GM18526 (cell line): Measurements from ENCODE around the gene STAU1.

ENCODE experiments used
- POLR2A ChIP-seq: IDR thresholded peaks from 3 replicates; pipeline ENCODE4 v1.6.1; 2011; ENCODE audit not compliant: insufficient read length; ENCODE audit errors: extremely low read depth

STAU1 gene

DNA sequence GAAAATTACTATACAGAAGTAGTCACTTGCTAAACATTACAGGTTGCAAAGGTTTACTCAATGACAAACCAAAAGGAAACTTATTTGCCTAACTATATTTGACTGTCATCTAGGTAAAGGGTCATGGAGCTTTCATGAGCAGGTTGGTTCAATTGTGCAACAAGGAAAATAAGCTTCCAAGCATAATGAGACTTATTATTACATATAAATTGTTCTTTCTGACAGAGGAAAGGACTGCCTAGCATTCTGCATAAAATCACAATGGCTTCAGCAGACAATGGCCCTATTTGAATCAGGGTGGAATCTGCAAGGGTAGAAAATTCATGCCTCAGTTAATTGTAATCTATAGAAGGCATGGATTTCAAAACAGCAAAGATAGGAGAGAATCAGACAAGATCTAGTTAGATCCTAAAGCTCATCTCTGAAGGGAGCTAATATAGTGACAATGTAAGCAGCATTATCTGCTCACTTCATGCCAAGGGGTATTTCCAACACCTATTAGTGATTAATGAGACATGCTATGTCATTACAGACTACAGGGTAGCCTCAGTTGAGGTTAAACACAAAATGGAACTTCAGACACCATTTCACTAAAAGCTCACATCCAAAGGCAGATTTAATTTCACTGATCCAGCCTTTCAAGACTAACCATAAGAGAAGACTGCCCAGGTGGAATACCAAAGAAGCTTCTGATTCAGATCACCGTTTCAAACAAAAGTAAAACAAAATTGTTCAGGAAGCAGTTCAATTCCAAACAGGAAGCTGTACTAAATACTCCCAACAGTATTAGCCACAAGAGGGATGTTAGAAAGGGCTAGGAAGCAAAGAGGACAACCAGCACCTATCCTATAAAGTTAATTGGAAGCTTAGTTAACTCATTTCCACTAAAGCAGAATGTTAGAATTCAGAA lies 8.5 kb downstream of the STAU1 start:
- TF ChIP-seq POLR2A, result no peak

DNA sequence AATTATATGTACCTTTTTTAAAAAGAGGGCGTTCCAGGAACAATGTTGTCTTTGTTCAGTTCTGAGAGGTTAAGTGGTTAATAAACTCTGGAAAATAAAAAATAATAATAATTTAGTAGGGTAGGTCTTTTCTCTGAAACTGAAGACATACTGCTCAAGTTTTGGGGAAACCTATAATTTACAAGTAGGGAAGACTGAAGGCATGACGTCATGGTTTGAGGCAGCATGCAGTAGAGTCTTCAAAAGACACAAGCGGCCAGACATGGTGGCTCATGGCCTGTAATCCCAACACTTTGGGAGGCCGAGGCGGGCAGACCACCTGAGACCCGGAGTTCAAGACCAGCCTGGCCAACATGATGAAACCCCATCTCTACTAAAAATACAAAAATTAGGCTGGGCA lies 14.0 kb downstream of the STAU1 start:
- TF ChIP-seq POLR2A, result no peak

- no peak for TF ChIP-seq POLR2A
Measured at GRCh38 chr20:49172413-49172812, 15.7 kb downstream of the STAU1 start.

- TF ChIP-seq POLR2A, result no peak
Measured at GRCh38 chr20:49171909-49172308, 16.2 kb downstream of the STAU1 start.

- TF ChIP-seq POLR2A, result no peak
Measured at GRCh38 chr20:49170714-49171113, 17.4 kb downstream of the STAU1 start.

GRCh38 chr20:49169547-49169946 lies 18.6 kb downstream of the STAU1 start:
- TF ChIP-seq POLR2A, result no peak

GRCh38 chr20:49167811-49168507 lies 20.2 kb downstream of the STAU1 start:
- no peak for TF ChIP-seq POLR2A

GRCh38 chr20:49166534-49167449 lies 21.3 kb downstream of the STAU1 start:
- no peak for TF ChIP-seq POLR2A

DNA sequence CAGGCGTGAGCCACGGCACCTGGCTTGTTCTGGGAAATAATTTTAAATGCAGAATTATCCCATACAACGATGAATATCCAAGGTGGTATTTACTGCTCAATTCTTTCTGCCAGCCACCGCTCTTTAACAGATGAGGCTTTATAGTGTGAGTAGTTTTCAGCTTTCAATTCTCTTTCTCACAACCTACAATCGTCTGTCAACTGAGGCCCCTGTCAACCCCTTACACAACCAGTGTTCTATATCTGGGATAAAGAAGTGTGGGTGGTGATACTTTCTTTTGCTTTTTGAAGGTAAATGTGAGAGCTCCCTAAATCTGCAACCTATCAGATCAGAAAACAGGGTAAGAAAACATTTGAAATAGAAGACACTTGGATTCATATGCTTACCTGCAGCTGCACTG lies 22.5 kb downstream of the STAU1 start:
- TF ChIP-seq POLR2A, result no peak

DNA sequence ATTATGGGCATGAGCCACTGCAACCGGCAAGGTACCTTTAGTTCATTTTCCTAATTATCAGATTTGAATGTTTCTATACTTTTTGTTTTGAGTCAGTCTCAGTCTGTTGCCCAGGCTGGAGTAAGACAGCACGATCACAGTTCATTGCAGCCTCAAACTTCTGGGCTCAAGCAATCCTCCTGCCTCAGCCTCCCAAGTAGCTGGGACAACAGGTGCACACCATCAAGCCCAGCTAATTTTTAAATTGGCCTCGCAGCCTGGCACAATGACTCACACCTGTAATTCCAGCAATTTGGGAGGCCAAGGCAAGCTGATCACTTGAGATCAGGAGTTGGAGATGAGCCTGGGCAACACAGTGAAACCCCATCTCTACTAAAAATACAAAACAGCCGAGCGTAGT lies 24.4 kb downstream of the STAU1 start:
- no peak for TF ChIP-seq POLR2A

DNA sequence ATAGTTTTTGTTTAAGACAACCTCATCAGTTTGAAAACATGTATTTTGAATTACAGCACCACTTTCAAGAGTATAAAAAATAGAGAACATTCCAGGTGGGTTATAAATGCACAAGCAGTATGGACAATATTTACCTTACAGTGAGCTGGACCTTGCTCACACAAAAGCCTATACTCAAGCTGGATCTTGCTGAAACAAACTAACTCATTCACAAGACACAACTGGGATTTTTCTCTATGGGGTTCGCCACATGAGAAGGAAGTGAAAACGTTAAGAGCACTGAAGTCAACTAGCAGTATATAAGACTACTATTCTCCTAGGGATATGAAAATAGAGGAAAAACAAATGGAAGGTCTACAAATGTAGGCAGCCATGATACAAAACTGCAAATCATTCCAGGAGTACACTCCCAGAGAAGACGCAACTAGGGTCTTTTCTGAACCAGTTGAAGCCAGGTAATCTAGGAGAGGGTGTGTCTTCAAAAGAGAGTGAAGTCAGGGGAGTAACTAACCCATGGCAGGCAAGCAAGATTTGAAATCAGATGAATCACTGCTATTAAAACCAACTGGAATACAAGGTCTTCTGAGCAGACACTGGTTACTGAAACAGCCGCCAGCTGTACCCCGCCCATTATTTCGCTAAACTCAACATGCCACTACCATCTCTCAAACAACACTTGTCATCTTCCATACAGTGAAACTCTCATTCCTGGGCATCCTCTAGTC lies 26.5 kb downstream of the STAU1 start:
- TF ChIP-seq POLR2A, result no peak

DNA sequence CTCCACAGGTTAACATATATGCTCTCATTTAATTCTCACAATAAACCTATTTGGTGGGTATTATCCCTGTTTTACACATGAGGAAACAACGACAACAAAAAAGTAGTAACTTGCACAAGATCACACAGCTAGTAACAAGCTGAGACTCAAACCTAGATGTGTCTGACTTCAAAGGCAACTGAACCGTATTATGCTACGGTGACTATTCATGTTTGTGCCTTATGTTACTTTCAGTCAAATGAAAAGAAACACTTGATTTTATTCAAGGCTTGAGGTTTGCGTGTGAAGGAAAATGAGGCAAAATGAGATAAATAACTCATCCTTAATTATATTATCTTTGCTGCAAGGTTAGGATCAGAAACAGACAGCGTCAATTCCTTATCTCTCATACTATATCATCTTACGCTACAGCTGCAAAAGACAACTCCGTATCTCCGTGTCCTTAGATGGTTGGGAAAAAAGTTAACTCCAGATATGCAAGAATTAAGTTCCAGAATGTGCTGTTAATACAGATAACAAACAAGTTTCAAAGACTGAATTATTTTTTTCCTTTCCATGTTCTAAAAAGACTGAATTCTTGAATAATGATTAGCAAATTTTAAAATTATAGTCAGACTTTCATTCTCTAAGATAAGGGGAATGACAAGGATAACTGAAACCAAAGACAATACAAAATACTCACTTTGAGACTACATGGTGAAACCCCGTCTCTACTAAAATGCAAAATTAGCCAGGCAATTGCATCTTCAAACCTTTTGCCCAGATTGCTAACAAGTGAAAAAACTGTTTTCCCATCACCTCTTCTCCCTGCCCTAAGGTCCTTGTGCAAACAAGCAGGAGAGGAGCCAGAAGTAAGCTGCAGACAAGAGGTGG lies 27.8 kb downstream of the STAU1 start:
- TF ChIP-seq POLR2A, result no peak

DNA sequence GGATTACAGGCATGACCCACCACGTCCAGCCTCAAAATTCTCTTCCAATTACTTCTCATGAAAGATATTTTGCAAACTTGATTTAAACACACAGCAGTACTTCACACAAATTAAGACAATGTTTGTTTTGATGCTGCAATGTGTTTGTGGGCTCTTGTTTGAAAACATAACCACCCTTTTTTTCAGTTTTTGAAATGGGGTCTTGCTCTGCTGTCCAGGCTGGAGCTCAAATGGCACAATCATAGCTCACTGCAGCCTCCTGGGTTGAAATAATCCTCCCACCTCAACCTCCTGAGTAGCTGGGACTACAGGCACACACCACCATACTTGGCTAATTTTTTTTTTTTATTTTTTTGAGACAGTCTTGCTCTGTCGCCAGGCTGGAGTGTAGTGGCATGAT lies 31.0 kb downstream of the STAU1 start:
- TF ChIP-seq POLR2A, result no peak

- no peak for TF ChIP-seq POLR2A
Measured at GRCh38 chr20:49156481-49156880, 31.7 kb downstream of the STAU1 start.
